GM23248 (cell line): Measurements from ENCODE around the gene ARL16.

Experiments used
- EZH2 ChIP-seq: fragments of 200-600 bp; sonication (generic); IDR thresholded peaks from 2 replicates; pipeline ENCODE4 v1.6.1; 2018; ENCODE audit warnings: antibody characterized with exemption, mild to moderate bottlenecking; ENCODE audit not compliant: insufficient read depth, poor library complexity, severe bottlenecking
- EZH2phosphoT487 ChIP-seq: fragments of 200-600 bp; sonication (generic); IDR thresholded peaks from 2 replicates; pipeline ENCODE4 v1.6.1; 2018; ENCODE audit warnings: antibody characterized with exemption, moderate library complexity, mild to moderate bottlenecking, low read depth; ENCODE audit not compliant: insufficient read depth

DNA sequence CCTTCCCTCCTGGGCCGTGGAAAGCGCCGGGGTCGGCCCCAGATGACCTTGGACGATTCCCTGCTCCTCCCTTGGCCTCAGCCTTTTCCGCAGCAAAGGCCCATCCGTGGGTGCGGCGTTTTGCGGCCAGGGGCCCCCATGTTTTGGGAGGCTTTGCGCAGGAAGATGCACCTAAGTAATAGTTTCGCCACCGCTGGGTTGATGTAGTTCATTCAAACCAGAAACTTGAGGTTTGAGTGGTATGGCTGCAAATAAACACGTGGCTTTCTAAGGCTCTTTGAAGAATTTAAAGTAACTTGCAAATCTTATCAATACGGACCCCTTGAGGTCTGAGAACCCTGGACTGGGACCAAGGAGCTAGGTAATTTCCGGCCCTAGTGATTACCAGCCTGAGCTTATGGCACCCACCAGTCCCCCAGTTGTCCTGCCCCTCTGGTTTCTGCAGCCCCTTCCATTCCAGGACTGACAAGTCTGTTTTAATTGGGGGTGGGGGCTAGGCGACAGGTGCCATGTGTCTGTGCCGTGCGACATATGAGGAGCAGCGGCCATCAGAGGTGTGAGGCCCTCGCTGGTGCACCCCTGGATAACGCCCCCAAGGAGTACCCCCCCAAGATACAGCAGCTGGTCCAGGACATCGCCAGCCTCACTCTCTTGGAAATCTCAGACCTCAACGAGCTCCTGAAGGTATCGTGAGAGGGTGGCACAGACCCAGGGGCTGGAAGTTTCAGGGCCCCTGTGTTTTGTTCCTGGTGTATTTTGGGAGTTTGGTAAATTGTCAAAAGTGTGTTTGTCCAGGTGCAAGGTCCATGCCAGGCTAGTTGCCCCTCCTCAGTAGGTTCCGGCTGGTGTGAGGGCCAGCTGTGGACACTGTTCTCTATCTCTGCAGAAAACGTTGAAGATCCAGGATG, 20.4 kb upstream of the ARL16 start:
- TF ChIP-seq EZH2 (no peak), EZH2phosphoT487 (no peak)
